DOHH2 (cell line): ENCODE measurements around the gene SEC61A1.

Experiments
- EZH2phosphoT487 ChIP-seq: fragments of 200-600 bp; sonication (generic); IDR thresholded peaks from 2 replicates; pipeline ENCODE4 v1.6.1; 2017; ENCODE audit warnings: borderline replicate concordance, mild to moderate bottlenecking, antibody characterized with exemption, low read length, moderate library complexity, mixed read lengths
- TF ChIP-seq, protein P1 (sequence below): fragments of 200-600 bp; sonication (generic); IDR thresholded peaks from one replicate; pipeline ENCODE4 v1.5.1; 2014; ENCODE audit warnings: antibody characterized with exemption, mild to moderate bottlenecking, low read depth, low read length; ENCODE audit not compliant: poor library complexity, severe bottlenecking

DNA sequence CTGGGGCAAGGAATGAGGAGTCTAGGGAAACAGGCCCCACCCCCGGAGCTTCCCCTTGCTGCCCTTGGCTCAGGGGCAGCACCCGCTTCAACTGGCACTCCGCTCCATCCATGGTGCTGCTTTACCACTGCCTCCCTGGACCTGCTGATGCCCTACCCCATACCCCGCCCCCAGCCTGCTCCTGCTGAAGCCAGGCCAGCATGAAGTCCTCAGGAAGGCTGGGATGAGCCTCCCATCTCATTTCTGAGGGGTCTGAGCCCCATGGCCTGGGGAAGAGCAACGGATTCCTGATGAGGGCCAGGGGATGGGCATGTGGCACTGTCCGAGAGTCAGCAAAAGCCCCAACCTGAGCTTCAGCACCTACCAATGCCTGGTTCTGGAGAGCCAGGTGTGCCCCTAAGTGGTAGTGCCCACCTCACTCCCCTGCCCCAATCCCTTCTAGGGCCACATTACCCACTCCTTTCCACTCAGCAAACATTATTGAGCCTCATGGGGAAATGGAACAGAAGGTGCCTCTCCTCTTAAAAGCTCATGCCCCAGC, 21.0 kb downstream of the SEC61A1 start:
- TF ChIP-seq, protein P1, sequence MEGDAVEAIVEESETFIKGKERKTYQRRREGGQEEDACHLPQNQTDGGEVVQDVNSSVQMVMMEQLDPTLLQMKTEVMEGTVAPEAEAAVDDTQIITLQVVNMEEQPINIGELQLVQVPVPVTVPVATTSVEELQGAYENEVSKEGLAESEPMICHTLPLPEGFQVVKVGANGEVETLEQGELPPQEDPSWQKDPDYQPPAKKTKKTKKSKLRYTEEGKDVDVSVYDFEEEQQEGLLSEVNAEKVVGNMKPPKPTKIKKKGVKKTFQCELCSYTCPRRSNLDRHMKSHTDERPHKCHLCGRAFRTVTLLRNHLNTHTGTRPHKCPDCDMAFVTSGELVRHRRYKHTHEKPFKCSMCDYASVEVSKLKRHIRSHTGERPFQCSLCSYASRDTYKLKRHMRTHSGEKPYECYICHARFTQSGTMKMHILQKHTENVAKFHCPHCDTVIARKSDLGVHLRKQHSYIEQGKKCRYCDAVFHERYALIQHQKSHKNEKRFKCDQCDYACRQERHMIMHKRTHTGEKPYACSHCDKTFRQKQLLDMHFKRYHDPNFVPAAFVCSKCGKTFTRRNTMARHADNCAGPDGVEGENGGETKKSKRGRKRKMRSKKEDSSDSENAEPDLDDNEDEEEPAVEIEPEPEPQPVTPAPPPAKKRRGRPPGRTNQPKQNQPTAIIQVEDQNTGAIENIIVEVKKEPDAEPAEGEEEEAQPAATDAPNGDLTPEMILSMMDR = no peak
- TF ChIP-seq EZH2phosphoT487 = no peak
